Left renal cortex interstitium (tissue), 4 donors: Measurements from ENCODE around the gene PIH1D1. TPM values are rescaled to one million over a fixed set of nuclear protein-coding genes. Genes with fewer than 3 reads are reported as not detected.
"Not testable (repeated sequence)": the region's sequence is repeated elsewhere in the genome, so short reads cannot be mapped to it uniquely, and the experiment has no call there.

ENCODE experiments used
- DNase-seq, 4 donors: peaks; one replicate each; pipeline ENCODE4 v3.0.0-alpha.2; 2013; ENCODE audit warnings: low read depth in 4 of 4, low spot score in 2 of 4, missing footprints in 1 of 4
- polyA plus RNA-seq, 4 donors: library from polyadenylated mRNA; unstranded; fragments of 120-200 nt; gene quantifications; one replicate each; pipeline ENCODE4 v1.2.1, GENCODE V29; 2013; ENCODE audit not compliant: insufficient read length in 4 of 4

PIH1D1 gene
- polyA plus RNA-seq, 4 donors: 82.3 to 106 (median 94.2) TPM

DNA sequence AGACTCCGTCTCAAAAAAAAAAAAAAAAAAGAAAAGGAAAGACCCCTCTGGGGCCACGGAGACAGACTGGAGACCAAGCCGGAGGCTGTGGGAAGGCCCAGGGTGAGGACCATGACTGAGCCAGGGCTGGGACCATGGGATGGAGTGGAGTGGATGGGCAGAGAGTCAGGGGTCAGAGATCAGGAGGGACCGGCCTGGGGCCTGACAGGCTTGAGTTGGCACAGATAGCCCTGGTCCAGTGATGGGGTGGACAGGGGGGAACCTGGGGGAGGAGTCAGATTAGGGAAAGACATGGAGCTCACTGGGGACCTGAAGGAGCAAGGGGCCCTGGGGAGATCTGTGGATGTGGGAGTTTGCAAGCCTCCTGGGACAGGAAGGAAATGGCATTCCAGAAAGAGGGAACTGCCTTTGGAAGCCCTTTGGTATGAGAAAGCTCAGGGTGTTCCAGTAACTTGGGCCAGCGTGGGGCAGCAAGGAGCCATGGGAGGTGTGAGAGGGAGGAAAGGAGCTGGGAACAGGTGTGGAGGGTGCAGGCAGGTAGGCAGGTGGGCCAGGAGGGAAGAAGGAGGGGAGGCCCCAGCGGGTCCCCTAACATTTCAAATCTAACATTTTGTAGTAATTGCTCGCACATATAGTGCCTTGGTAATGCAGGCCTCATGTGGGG, 29.5 kb upstream of the PIH1D1 start:
- DNase-seq: no peak

- DNase-seq: no peak
These were observed 28.5 kb upstream of the PIH1D1 start for GRCh38 chr19:49479975-49480628.

- no peak for DNase-seq
These were observed 24.6 kb upstream of the PIH1D1 start for GRCh38 chr19:49475995-49476880.

- no peak for DNase-seq
These were observed 23.7 kb upstream of the PIH1D1 start for GRCh38 chr19:49475191-49475917.

DNA sequence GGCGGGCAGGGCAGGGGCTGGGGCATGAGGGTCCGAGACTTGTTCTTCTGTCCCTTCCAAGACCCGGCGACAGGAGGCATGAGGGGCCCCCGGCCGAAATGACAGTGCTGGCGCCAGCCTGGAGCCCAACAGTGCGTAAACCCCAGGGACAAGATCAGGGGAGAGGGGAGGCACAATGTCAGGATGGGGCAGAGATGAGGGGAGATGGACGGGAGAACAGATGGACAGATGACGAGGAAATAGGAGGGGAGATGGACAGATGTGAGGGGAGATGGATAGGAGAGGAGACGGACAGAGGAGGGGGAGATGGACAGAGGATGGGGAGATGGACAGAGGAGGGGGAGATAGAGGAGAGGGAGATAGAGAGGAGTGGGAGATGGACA, 22.9 kb upstream of the PIH1D1 start:
- DNase-seq: no peak

DNA sequence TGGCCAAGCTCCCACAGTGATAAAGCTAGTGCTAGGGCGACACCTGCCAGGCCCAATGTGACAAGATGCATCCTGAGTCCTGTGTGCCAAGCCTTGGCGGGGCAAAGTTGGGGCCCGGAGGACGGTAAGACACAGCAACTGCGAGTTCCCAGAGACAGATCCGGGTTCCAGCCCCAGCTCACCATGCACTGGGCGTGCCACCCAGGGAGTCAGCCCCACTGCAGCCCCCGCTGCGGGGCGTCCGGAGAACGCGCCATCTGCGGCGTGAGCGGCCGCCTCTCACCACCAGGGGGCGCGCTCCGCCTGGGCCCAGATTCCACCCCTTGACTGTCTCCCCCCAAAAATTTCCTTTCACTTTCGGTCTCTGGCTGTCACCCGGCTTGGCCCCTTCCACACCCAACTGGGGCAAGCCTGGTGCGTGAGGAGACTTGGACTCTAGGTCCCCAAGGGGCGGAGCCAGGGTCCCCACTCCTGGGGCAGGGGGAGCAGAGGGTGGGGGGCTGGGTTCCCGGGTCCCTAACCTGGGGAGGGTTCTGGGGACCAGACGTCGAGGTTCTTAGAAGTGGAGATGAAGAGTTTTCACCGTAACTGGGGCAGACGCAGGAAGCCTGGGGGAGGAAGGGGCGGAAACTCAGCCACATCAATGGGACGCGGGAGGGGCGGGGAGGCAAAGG, 22.4 kb upstream of the PIH1D1 start, which contains the start of gene FLT3LG:
FLT3LG (plus strand) TSS at position 348 of the 674 bp plus-strand sequence. CDS start 425 bp downstream, outside the sequence.
- DNase-seq: no peak

- DNase-seq: not testable (repeated sequence)
These were observed 21.9 kb upstream of the PIH1D1 start for GRCh38 chr19:49473501-49473867.

- DNase-seq: no peak
These were observed 21.3 kb upstream of the PIH1D1 start for GRCh38 chr19:49472936-49473335.

DNA sequence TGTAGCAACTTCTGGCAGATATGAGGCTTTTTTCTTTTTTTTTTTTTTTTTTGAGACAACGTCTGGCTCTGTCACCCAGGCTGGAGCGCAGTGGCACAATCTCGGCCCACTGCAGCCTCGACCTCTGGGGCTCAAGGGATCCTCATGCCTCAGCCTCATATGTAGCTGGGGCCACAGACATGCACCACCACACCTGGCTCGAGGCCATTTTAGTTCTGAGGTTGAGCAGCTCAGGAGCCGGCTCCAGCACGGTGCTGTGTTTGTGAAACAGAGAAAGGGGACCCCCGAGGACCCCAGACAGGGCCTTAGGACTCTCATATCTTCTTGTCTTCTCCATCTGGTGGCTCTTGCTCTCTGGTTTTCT, 19.0 kb upstream of the PIH1D1 start:
- DNase-seq: no peak

DNA sequence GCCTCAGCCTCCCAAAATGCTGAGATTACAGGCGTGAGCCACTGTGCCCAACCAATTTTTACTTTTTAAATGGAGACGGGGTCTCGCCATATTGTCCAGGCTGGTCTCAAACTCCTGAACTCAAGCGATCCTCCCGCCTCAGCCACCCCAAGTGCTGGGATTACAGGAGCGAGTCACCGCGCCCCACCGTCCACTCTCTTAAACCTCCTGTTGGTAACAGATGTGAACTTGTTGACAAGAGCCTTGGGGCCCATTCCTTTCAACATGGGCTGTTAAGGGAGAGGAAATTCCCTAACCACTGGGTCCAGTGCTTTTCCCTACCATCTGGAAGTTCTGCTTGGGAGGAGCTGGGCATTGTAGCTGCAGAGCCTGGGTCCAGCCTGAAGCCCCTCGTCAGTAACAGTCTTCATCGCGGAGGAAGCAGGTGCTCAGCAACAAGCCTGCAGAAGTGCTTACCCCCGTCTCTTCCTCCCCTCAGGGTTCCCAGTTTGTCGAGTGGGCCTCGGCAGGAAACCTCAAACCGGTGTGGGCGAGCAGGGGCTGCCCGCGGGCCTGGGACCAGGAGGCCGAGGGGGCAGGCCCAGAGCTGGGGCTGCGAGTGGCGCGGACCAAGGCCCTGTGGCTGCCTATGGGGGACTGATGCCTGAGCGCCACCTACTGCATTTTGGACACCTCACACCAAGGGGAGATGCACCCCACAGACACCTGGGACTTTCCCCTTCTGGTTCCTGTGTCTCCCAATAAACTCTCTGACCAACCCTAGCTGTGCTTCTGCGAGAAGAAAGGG, 18.4 kb upstream of the PIH1D1 start:
- DNase-seq: no peak

DNA sequence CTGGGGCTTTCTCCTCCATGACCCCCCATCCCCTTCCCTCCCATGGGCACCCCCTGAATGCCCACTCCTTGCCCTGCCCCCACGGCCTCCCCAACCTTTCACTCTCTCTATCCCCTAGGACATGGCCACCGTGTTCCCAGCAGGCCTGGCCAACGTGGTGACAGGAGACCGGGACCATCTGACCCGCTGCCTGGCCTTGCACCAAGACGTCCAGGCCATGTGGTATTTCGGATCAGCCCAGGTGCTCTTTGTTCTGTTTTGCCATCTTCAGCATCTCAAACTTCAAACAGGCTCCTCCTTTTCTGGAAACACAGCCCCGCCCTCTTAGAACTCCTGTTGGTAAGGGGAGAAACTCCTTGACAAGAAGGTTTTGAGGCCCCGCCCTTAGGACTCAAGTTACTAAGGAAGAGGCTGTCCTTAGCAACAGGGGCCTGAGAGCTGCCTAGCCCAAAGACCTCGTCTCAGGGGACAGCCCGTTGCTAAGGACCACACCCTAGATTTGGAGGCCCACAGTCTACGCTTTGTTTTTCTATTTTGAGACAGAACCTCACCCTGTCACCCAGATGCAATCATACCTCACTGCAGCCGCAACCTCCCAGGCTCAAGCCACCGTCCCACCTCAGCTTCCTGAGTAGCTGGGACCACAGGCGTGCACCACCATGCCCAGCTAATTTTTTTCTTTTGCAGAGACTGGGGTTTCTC, 17.3 kb upstream of the PIH1D1 start:
- DNase-seq: no peak

GRCh38 chr19:49468199-49468598, 16.6 kb upstream of the PIH1D1 start:
- DNase-seq: no peak

DNA sequence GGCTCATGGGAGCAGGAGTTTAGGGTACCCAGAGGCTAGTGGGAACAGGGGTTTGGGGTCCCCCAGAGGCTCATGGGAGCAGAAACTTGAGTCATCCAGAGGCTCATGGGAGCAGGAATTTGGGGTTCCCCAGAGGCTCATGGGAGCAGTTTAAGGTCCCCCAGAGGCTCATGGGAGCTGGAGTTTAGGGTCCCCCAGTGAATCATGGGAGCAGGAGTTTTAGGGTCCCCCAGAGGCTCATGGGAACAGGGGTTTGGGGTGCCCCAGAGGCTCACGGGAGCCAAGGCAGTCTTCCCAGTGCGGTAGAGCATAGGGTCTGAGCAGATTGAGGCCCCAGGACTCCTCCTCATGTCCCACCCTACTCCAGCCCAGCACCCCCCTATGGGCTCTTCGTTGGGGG, 13.8 kb upstream of the PIH1D1 start:
- no peak for DNase-seq

DNA sequence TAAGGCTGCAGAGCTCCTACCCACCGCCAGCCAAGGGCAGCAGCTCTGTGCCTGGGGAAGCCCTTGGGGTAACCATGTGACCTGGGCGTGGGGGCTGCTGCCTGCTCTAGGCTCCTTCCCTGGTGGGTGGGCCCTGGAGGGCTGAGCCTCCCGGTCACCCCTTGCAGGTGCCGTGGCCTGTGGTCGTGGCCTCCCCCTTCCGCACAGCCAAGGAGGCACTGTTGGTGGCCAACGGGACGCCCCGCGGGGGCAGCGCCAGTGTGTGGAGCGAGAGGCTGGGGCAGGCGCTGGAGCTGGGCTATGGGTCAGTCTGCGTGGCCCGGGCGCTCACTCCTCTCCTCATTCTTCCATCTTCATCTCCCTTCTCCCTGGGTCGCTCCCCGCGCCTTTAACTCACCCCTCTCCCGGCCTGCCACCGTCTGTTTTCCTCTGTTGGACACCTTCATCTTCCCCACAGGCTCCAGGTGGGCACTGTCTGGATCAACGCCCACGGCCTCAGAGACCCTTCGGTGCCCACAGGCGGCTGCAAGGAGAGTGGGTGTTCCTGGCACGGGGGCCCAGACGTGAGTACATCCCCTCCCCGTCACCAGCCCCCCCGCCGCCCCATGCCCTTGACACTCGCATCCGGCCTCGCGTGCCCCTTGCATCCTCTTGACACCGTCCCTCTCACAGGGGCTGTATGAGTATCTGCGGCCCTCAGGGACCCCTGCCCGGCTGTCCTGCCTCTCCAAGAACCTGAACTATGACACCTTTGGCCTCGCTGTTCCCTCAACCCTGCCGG, 12.5 kb upstream of the PIH1D1 start:
- DNase-seq: no peak

DNA sequence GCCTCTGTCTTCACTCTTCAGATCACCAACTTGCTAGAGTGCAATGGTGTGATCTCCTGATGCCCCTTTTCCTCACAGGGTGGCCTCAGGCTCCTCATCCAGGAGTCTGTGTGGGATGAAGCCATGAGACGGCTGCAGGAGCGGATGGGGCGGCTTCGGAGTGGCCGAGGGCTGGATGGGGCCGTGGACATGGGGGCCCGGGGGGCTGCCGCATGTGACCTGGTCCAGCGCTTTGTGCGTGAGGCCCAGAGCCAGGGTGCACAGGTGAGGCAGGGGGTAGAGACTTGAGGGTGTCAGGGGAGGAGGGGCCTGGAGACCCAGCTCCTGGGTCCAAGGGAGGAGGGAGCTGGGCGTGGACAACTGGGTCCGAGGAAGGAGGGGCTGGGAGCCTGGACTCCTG, 10.9 kb upstream of the PIH1D1 start:
- no peak for DNase-seq

DNA sequence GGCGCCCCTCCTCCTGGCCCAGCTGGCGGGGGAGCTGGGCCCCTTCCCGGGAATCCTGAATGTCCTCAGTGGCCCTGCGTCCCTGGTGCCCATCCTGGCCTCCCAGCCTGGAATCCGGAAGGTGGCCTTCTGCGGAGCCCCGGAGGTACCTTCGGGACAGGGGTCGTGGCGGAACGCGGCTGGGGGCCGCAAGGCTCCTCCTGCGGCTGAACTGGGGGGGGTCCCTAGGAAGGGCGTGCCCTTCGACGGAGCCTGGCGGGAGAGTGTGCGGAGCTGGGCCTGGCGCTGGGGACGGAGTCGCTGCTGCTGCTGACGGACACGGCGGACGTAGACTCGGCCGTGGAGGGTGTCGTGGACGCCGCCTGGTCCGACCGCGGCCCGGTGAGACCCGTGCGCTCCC, 10.0 kb upstream of the PIH1D1 start:
- no peak for DNase-seq

DNA sequence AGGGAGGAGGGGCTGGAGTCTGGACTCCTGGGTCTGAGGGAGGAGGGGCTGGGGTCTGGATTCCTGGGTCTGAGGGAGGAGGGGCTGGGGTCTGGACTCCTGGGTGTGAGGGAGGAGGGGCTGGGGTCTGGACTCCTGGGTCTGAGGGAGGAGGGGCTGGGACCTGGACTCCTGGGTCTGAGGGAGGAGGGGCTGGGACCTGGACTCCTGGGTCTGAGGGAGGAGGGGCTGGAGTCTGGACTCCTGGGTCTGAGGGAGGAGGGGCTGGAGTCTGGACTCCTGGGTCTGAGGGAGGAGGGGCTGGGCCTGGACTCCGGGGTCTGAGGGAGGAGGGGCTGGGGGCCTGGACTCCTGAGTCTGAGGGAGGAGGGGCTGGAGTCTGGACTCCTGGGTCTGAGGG, 9.5 kb upstream of the PIH1D1 start:
- DNase-seq: not testable (repeated sequence)

DNA sequence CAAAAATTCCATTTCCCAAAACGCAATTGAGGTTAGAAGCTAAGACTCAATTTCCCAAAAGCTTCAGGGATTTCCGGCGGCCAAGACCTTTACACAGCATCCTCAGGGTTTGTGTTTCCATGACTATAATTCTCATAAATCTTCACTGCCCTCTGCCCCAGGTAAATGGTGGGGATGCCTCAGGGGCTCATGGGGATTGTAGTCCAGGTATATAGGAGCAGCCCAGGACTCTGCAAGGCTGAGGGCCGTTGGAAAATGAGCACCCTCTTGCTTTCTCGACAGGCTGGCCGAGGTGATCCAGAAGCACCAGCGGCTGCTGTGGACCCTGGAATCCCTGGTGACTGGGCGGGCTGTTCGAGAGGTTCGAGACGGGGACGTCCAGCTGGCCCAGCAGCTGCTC, 7.8 kb upstream of the PIH1D1 start:
- no peak for DNase-seq
